Esophagus muscularis mucosa (tissue), 4 donors: Measurements from ENCODE around the gene SLC7A8. TPM values are rescaled to one million over a fixed set of nuclear protein-coding genes. Genes with fewer than 3 reads are reported as not detected.

Experiments
- DNase-seq: peaks from one replicate; pipeline ENCODE4 v3.0.0-alpha.2; 2017; ENCODE audit errors: extremely low spot score
- H3K27ac ChIP-seq, 4 donors: fragments of 200-600 bp; sonication (generic); replicated peaks in 1 of 4; 1 replicate in 3 of 4; 2 replicates in 1 of 4; pipeline ENCODE4 v1.5.1; 2016 to 2019; ENCODE audit warnings: mild to moderate bottlenecking in 1 of 4
- H3K27me3 ChIP-seq, 4 donors: fragments of 200-600 bp; sonication (generic); one replicate each; pipeline versions ENCODE4 v1.5.1 to v1.6.0; 2016 to 2019
- H3K36me3 ChIP-seq, 4 donors: fragments of 200-600 bp; sonication (generic); one replicate each; pipeline ENCODE4 v1.5.1; 2016 to 2019
- H3K4me1 ChIP-seq, 4 donors: fragments of 200-600 bp; sonication (generic); one replicate each; pipeline ENCODE4 v1.5.1; 2016 to 2019
- H3K4me3 ChIP-seq, 4 donors: fragments of 200-600 bp; sonication (generic); 1 replicate in 2 of 4; 2 replicates in 2 of 4; pipeline ENCODE4 v1.5.1; 2016 to 2019; ENCODE audit warnings: mild to moderate bottlenecking in 4 of 4, moderate library complexity in 1 of 4
- H3K9me3 ChIP-seq, 4 donors: fragments of 200-600 bp; sonication (generic); 1 replicate in 3 of 4; 2 replicates in 1 of 4; pipeline ENCODE4 v1.5.1; 2016 to 2019
- CTCF ChIP-seq, 3 experiments: fragments of 200-600 bp in 2 of 3; fragments of 450-650 bp in 1 of 3; sonication (generic) in 2 of 3; IDR thresholded peaks; one replicate each; pipeline ENCODE4 v1.5.1; 2017 to 2019; ENCODE audit warnings: antibody characterized with exemption in 3 of 3, mild to moderate bottlenecking in 2 of 3, moderate library complexity in 1 of 3
- EP300 ChIP-seq: sonication (generic); formaldehyde crosslinking; IDR thresholded peaks from one replicate; pipeline ENCODE4 v1.6.1; 2017; ENCODE audit warnings: antibody characterized with exemption
- POLR2A ChIP-seq: fragments of 450-650 bp; IDR thresholded peaks from one replicate; pipeline ENCODE4 v1.6.1; 2017; ENCODE audit warnings: antibody characterized with exemption, moderate library complexity, mild to moderate bottlenecking, low read depth
- POLR2AphosphoS5 ChIP-seq, 2 donors: sonication (generic); formaldehyde crosslinking; IDR thresholded peaks; one replicate each; pipeline ENCODE4 v1.6.1; 2017; ENCODE audit warnings: antibody characterized with exemption in 2 of 2
- WGBS: methylation state at CpG from one replicate; pipeline ENCODE4 v1.1.5; 2018; 5-methylcytosine and 5-hydroxymethylcytosine counted together
- intact Hi-C: fragments of 100-400 bp; cut with DNase I; formaldehyde crosslinking; loops from one replicate; pipeline ENCODE4 v1.15.1; 2023
- total RNA-seq, 4 donors: library from RNA; depleted of rRNA; stranded (reverse); fragments of >200 nt; gene quantifications; one replicate each; pipeline versions ENCODE4 v1.1.0 to v1.2.1, GENCODE V29; 2016

Gene SLC7A8
- total RNA-seq, 4 donors from 2014 or later, result 19.5 to 48.3 (median 32.5) TPM

- no peak for TF ChIP-seq POLR2A
- TF ChIP-seq CTCF (IDR thresholded peaks at IDR 0.05), result no peak
- TF ChIP-seq POLR2AphosphoS5 (IDR thresholded peaks at IDR 0.05), result no peak
- TF ChIP-seq EP300, result no peak
- WGBS, result 18% methylated on average over 1 of the region's 1 CpG
- intact Hi-C loops, result no loop called here
- no peak overlapping the region for H3K4me3 ChIP-seq
- H3K4me1 ChIP-seq, result peaks cover 12 to 73% (median 66%) of the 10 kb centered on the region in 4 donors
- no peak for DNase-seq
- peaks cover 0 to 2% (median 0%) of the 10 kb centered on the region in 4 donors for H3K36me3 ChIP-seq
- H3K9me3 ChIP-seq, result no peaks in the 10 kb centered on the region
- peak overlapping the region in 3 of 4 donors; percentile 70 to 81 (median 74) for H3K27ac ChIP-seq
- no peaks in the 10 kb centered on the region for H3K27me3 ChIP-seq
These were observed 7.6 kb downstream of the SLC7A8 start for GRCh38 chr14:23175823-23176222.

GRCh38 chr14:23174296-23175184 is 8.9 kb downstream of the SLC7A8 start:
- intact Hi-C loops, result no loop called here
- WGBS, result 58% methylated on average over 6 of the region's 6 CpGs
- TF ChIP-seq POLR2A (no peak), EP300 (peak; percentile 15), POLR2AphosphoS5 (IDR thresholded peaks at IDR 0.05) (peak; percentile 55 to 65), CTCF (IDR thresholded peaks at IDR 0.05) (no peak)
- Histone ChIP-seq H3K27ac (peak overlapping the region; percentile 51 to 81 (median 72)), H3K9me3 (no peaks in the 10 kb centered on the region), H3K36me3 (peaks cover 0 to 7% (median 2%) of the 10 kb centered on the region in 4 donors), H3K4me3 (no peak overlapping the region), H3K4me1 (peaks cover 12 to 61% (median 53%) of the 10 kb centered on the region in 4 donors), H3K27me3 (no peaks in the 10 kb centered on the region)
- no peak for DNase-seq

GRCh38 chr14:23173796-23174195 is 9.7 kb downstream of the SLC7A8 start:
- no peaks in the 10 kb centered on the region for H3K27me3 ChIP-seq
- TF ChIP-seq POLR2A (no peak), POLR2AphosphoS5 (IDR thresholded peaks at IDR 0.05) (no peak), CTCF (IDR thresholded peaks at IDR 0.05) (no peak), EP300 (no peak)
- no peaks in the 10 kb centered on the region for H3K9me3 ChIP-seq
- no peak overlapping the region for H3K4me3 ChIP-seq
- H3K27ac ChIP-seq, result peak overlapping the region in 3 of 4 donors; percentile 70 to 81 (median 74)
- WGBS, result 93% methylated on average over 3 of the region's 3 CpGs
- intact Hi-C loops, result no loop called here
- peaks cover 14 to 56% (median 52%) of the 10 kb centered on the region in 4 donors for H3K4me1 ChIP-seq
- peaks cover 0 to 7% (median 2%) of the 10 kb centered on the region in 4 donors for H3K36me3 ChIP-seq
- no peak for DNase-seq

GRCh38 chr14:23173031-23173430 is 10.4 kb downstream of the SLC7A8 start:
- peaks cover 21 to 58% (median 54%) of the 10 kb centered on the region in 4 donors for H3K4me1 ChIP-seq
- TF ChIP-seq POLR2A (no peak), EP300 (no peak), CTCF (IDR thresholded peaks at IDR 0.05) (no peak), POLR2AphosphoS5 (IDR thresholded peaks at IDR 0.05) (no peak)
- no peaks in the 10 kb centered on the region for H3K9me3 ChIP-seq
- no peaks in the 10 kb centered on the region for H3K27me3 ChIP-seq
- H3K36me3 ChIP-seq, result peaks cover 0 to 7% (median 2%) of the 10 kb centered on the region in 4 donors
- H3K27ac ChIP-seq, result peak overlapping the region in 1 of 4 donors; percentile 74
- H3K4me3 ChIP-seq, result no peak overlapping the region
- intact Hi-C loops, result no loop called here
- DNase-seq, result no peak
- 82% methylated on average over 2 of the region's 2 CpGs for WGBS
